LoVo (cell line): ENCODE results near the gene RICTOR.

ENCODE experiments used
- DNase-seq: peaks from one replicate; pipeline ENCODE4 v3.0.0-alpha.2; 2016; ENCODE audit warnings: low spot score

RICTOR gene

GRCh38 chr5:38938973-38939372, 135.2 kb downstream of the RICTOR start:
- no peak for DNase-seq

DNA sequence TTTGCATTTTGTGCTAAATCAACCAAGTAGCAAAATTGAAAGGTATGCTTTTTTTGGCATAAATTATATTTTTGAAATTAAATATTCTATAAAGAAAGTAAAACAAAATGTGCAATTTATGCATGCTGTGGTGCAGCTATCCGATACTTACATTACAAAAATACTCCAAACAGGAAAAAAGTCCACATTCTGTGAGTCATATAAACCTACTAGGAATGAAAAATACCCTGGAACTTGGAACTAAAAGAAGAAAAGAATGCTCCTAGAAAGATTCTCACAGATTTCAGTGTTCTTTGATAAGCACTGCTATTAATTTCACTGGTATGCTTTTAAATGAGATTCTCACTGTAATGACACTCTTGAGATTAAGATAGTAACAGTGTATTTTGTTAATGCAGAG, 135.8 kb downstream of the RICTOR start:
- DNase-seq, result no peak

DNA sequence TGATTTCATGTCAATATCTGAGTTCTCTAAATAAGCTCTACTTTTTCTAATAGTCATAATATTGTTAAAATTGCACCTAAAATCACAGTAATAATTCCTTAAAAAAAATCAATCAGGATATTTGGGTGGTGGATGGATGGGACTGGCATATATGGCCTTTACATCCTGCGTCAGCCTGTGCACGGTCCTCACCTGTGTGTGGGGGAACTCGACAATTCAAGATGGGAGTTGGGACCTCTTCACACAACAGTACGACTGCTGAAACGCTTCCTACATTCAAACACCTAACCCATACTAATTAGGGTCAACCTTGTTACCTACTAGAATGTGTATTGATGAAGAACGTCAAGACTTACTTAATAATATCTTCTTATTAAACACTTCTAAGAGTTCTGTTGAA, 137.9 kb downstream of the RICTOR start:
- no peak for DNase-seq

GRCh38 chr5:38935437-38935836, 138.8 kb downstream of the RICTOR start:
- DNase-seq, result no peak

DNA sequence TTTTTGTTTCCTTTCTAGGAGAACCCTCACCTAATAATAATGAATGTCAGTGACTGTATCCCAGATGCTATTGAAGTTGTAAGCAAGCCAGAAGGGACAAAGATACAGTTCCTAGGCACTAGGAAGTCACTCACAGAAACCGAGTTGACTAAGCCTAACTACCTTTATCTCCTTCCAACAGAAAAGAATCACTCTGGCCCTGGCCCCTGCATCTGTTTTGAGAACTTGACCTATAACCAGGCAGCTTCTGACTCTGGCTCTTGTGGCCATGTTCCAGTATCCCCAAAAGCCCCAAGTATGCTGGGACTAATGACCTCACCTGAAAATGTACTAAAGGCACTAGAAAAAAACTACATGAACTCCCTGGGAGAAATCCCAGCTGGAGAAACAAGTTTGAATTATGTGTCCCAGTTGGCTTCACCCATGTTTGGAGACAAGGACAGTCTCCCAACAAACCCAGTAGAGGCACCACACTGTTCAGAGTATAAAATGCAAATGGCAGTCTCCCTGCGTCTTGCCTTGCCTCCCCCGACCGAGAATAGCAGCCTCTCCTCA, 141.3 kb downstream of the RICTOR start:
- DNase-seq, result no peak

DNA sequence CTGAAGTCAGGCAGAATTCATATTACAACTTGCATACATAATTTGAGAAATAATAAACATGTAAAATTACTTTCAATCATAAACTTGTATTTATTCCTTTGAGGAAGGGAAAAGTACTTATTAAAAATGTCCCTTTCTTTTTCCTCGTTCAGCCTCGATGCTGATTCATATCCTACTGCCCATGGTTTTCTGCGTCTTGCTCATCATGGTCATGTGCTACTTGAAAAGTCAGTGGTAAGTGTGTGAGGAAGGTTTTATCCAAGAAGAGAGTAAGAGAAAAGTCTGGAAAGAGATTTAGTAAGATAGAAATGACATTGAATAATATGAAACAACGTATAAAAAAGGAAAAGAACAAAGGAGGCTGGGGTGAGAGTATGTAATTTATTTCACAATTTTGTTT, 142.5 kb downstream of the RICTOR start:
- DNase-seq, result no peak

DNA sequence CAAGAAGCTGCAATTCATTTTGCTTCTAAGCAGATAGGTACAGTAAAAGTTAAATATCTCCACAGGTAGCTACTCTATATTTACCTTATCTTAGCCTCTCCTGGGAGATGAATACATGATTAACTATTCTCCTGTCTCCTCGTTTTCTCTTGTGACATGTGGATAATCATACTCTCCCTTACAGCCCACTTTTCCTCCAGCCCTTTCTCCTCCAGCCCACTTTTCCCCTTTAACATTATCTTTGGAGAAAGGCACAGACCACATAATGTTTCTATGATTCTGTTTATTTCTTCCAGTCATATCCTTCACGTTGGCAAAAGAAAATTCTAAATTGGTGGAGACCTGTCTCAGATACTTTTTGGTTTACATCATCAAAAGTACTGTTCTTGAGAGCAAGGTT, 144.4 kb downstream of the RICTOR start:
- DNase-seq, result no peak

GRCh38 chr5:38927470-38927869, 146.7 kb downstream of the RICTOR start:
- DNase-seq, result no peak

- DNase-seq, result no peak
Observed at GRCh38 chr5:38926121-38926520, 148.1 kb downstream of the RICTOR start.

DNA sequence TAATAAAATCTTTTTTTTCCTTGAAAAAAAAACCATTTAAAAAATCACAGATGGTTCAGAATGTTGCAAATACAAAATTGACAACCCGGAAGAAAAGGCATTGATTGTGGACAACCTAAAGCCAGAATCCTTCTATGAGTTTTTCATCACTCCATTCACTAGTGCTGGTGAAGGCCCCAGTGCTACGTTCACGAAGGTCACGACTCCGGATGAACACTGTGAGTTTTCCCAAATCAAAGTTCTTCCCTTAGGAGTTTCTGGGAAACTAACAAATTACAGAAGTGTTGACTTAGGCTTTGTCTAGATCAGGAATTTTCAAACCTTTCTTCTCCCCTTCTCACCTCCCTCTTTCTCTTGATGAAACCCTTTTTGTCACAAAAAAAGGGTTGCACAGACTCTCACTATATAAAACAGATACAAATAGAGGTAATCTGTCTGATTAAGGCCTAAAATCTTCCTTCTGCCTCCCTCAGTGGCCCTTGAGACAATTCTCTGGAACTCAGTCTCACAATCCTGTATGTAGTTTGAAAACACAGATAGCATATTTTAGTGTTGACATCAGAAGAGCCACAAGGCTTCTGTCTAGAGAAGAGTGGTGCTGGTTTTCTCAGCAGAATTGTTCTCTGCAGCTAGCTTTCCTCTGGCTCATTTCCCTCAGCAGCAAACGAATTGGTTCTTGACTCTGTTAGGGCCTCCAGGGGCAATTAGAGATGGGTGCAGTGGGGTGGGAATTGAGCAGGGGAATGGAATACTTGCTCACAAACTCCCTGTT, 148.9 kb downstream of the RICTOR start:
- no peak for DNase-seq

DNA sequence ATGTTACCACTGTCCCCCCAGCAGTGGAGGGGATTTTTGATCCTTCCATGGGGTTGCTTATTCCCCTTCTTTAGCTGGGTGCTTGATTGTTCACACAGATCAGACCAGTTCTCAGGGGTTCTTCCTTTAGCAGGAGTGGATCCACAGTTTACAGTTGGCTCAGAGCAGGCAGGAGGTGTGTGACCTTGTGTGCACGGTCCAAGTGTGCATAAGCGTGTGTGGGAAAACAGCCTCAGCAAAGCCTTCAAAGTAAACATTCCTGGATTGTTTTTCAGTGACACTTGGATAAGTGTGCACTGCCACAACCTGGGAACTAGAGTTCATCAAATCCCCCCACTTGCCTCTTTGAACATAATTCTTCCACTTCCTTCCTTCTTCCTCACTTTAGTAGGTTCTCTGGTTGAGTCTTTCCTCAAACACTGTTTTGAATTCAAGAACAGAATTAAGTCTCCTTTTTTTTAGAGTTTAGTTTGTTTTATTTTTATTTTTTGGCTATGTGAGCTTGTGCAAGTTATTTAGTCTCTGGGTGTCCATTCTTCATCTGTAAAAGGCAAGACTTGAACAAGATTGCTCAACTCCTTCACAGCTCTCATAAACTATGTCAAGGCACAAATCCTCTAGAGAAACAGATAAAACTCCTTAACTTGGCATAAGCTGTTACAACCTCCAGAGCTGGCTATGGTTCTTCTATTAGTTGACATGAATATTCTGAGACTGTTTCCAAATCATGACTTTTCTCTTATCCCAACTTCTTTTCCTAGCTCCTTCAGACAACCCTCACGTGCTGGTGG, 150.3 kb downstream of the RICTOR start:
- no peak for DNase-seq

- peak; percentile 20 for DNase-seq
Observed at GRCh38 chr5:38922199-38922598, 152.0 kb downstream of the RICTOR start.

GRCh38 chr5:38921174-38921573, 153.0 kb downstream of the RICTOR start:
- no peak for DNase-seq

- DNase-seq, result no peak
Observed at GRCh38 chr5:38916802-38917201, 157.4 kb downstream of the RICTOR start.

DNA sequence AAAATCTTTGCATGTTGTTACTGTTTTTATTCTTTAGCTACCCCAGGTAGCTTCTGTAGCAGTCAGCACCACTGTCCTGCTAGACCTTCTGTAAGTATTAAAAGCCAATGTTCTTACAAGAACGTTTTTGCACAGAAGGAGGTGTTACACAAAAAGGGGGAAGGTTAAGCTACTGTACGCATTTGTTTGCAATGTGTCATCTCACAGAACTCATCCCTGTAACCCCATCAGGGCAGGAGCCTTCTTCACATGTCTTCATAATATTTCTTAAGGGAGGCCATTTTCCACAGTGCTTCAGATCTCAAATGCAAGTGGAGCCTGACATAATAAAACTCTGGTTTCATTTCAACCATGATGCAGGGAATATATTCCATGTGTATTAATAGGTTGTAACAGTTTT, 160.5 kb downstream of the RICTOR start:
- DNase-seq, result no peak

- no peak for DNase-seq
Observed at GRCh38 chr5:38911933-38912332, 162.3 kb downstream of the RICTOR start.

DNA sequence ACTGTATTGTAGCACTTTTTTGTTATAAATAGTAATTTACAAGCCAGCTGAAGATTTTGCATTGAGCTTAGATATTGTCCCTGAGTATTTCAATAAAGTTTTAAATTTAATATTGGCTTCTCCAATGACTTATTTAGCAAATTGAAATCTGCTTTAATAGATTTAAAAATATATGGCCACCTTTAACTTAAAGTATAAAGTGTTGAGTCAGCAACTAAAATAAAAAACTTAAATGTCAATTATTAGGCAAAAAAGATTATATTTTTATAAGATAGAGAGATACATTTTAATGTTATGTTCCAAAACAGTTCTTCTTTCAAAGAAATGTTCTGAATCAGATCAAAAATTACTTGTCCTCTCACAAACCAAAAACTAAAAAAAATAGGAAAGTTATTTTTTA, 167.7 kb downstream of the RICTOR start:
- no peak for DNase-seq

DNA sequence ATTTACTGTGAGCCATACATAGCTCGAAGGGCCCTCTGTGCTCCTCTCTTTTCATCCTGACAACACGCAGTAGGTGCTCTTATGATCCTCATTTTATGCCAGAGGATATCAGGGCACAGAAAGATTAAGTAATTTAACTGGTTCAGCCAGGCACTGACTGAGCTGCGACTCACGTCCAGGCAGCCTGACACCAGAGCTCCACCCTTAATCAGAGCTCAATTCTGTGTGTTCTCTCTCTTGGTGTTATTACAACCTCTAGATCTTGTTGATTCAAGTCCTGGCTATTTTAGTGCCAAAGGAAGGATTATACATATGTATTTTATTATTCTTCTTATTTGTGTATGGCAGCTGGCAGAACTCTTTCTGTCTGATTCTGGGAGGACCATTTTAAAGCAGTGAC, 168.7 kb downstream of the RICTOR start:
- DNase-seq, result no peak

- DNase-seq, result no peak
Observed at GRCh38 chr5:38899936-38900335, 174.3 kb downstream of the RICTOR start.

GRCh38 chr5:38896760-38897159, 177.4 kb downstream of the RICTOR start:
- no peak for DNase-seq

DNA sequence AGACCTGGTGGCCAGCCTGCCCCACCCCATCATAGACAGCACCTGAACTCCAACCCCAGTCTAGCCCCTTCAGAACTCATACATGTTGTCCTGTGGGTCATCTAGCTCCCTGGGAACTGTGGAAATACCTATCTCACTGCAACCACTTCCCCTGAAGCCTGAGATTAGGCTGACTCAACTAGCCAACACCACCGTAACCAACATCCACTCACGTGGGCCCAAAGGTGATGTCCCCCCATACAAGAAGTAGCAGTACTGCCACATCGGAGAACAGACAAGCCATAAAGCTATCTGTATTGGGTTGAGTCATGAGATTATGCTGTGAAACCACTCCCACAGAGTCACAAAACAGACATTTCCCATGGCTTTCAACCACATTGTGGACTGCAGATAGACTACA, 181.8 kb downstream of the RICTOR start:
- no peak for DNase-seq

DNA sequence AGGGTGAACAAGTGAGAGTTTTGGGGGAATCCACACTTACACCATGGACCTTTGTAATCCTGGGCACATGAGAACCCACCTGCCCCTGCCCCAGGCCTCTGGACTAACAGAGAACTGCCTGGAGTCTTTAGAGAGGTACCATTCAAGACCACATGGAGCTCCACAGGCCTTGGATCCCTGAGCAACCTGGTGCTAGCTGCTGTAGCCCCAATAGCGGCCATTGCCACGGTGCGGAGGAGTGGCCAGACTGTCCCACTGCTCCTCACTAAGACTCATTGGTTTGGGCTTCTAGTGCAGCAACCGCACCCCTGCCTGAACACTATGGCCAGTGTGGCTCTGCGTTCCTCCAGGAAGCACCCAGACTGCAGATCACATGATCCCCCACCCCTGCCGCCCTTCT, 182.6 kb downstream of the RICTOR start:
- no peak for DNase-seq

DNA sequence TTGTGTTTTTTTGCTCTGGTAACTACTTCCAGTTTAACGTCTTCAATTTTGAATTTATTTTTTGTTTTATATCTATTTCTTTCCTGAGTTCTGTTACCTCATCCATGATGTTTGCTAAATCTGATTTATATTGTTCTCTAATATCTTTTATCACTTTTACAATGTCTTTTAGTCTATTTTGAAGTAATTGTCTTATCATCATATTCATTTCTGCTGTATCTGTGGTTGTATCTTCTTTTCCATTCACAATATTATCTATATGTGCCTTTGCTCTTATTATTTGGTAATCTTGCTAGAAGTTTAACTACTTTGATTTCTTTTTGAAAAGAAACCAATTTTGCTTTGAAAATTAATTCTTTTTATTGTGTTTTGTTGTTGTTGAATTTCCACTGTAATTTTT, 184.8 kb downstream of the RICTOR start:
- no peak for DNase-seq
